A549 (cell line): ENCODE results near the gene PDLIM1. TPM values are rescaled to one million over a fixed set of nuclear protein-coding genes. Genes with fewer than 3 reads are reported as not detected.
A peak's percentile ranks its signal among the peaks of the same experiment; 100 is the strongest.
"Not testable (repeated sequence)": the region's sequence is repeated elsewhere in the genome, so short reads cannot be mapped to it uniquely, and the experiment has no call there.

ENCODE experiments used
- ATAC-seq, 2 experiments: fragments of 200-7000 bp in 1 of 2; fragments of >200 bp in 1 of 2; cut with Nextera tagmentation in 1 of 2; cut with Tn5 transposase in 1 of 2; 3 replicates each; pipeline versions ENCODE4 v1.8.0 to v1.9.1; 2018 to 2020; ENCODE audit warnings: mild to moderate bottlenecking in 1 of 2, moderate library complexity in 1 of 2
- CTCF ChIA-PET: fragments of 300-600 bp; sonication (Branson Sonifier 250); formaldehyde crosslinking; extraction: SDS; loops from one replicate; lab custom pipeline; 2021; ENCODE audit warnings: antibody characterized with exemption, inconsistent platforms; lab: Yijun Ruan, JAX
- POLR2A ChIA-PET: fragments of 350-600 bp; formaldehyde crosslinking; extraction: SDS; loops from one replicate; lab custom pipeline; 2021; ENCODE audit warnings: antibody characterized with exemption, inconsistent platforms; lab: Yijun Ruan, JAX
- DNase-seq, 2 experiments: peaks; one replicate each; pipeline versions ENCODE4 v3.0.0 to v3.0.0-alpha.2; 2011 to 2016; ENCODE audit warnings: low read depth in 1 of 2, low spot score in 1 of 2
- FAIRE-seq: peaks from 2 replicates; lab custom pipeline; 2011; peaks lifted over from hg19 to GRCh38; lab: Jason Lieb, UNC
- H3K27ac ChIP-seq, 2 experiments: fragments of >200 bp; sonication (Bioruptor Twin); formaldehyde crosslinking; 3 replicates each; pipeline ENCODE4 v1.5.1; 2016 to 2017
- H3K4me1 ChIP-seq: fragments of >200 bp; sonication (Bioruptor Twin); formaldehyde crosslinking; 3 replicates; pipeline ENCODE4 v1.6.1; 2016
- H3K4me2 ChIP-seq: fragments of >200 bp; sonication (Bioruptor Twin); formaldehyde crosslinking; 3 replicates; pipeline ENCODE4 v1.6.1; 2016
- H3K4me3 ChIP-seq: fragments of >200 bp; sonication (Bioruptor Twin); formaldehyde crosslinking; 3 replicates; pipeline ENCODE4 v1.5.1; 2016
- H3K9me3 ChIP-seq: fragments of >200 bp; sonication (Bioruptor Twin); formaldehyde crosslinking; 3 replicates; pipeline ENCODE4 v1.6.1; 2016
- ATOH8 ChIP-seq: fragments of 250-450 bp; sonication (Bioruptor Pico); IDR thresholded peaks from 2 replicates; pipeline ENCODE4 v1.5.0; 2020; ENCODE audit warnings: low read depth, mild to moderate bottlenecking, moderate library complexity
- BHLHE40 ChIP-seq: IDR thresholded peaks from 2 replicates; pipeline ENCODE4 v1.6.1; 2012; ENCODE audit warnings: low read depth, low read length, inconsistent platforms
- CBX2 ChIP-seq: fragments of 200-600 bp; sonication (generic); IDR thresholded peaks from 2 replicates; pipeline ENCODE4 v1.6.1; 2016; ENCODE audit warnings: low read depth, mild to moderate bottlenecking, borderline replicate concordance
- CEBPB ChIP-seq, 2 experiments: fragments of >200 bp in 1 of 2; sonication (Bioruptor Twin) in 1 of 2; formaldehyde crosslinking in 1 of 2; IDR thresholded peaks; 2 replicates each; pipeline ENCODE4 v1.6.1; 2012 to 2016
- CTCF ChIP-seq: fragments of >200 bp; sonication (Bioruptor Twin); formaldehyde crosslinking; IDR thresholded peaks from 3 replicates; pipeline ENCODE4 v1.5.1; 2016
- EHF ChIP-seq: fragments of 250-450 bp; sonication (Bioruptor Pico); IDR thresholded peaks from 2 replicates; pipeline ENCODE4 v1.5.0; 2020; ENCODE audit warnings: mild to moderate bottlenecking
- FOXS1 ChIP-seq: fragments of 250-450 bp; sonication (Bioruptor Pico); IDR thresholded peaks from 2 replicates; pipeline ENCODE4 v1.5.0; 2020; ENCODE audit warnings: mild to moderate bottlenecking, moderate library complexity
- HMGXB4 ChIP-seq: fragments of 250-450 bp; sonication (Bioruptor Pico); IDR thresholded peaks from 2 replicates; pipeline ENCODE4 v1.5.0; 2021; ENCODE audit warnings: mild to moderate bottlenecking, moderate library complexity, borderline replicate concordance
- HOXA7 ChIP-seq: fragments of 250-450 bp; sonication (Bioruptor Pico); IDR thresholded peaks from 2 replicates; pipeline ENCODE4 v1.5.0; 2020; ENCODE audit warnings: mild to moderate bottlenecking, moderate library complexity
- HOXB13 ChIP-seq: fragments of 250-450 bp; sonication (Bioruptor Pico); IDR thresholded peaks from 2 replicates; pipeline ENCODE4 v1.5.0; 2020; ENCODE audit warnings: low read depth, mild to moderate bottlenecking, moderate library complexity
- MAFK ChIP-seq: fragments of 450-650 bp; IDR thresholded peaks from 2 replicates; pipeline ENCODE4 v1.6.1; 2014; ENCODE audit not compliant: partially characterized antibody
- NPAS2 ChIP-seq: fragments of 250-450 bp; sonication (Bioruptor Pico); IDR thresholded peaks from 2 replicates; pipeline ENCODE4 v1.8.0; 2022; ENCODE audit warnings: mild to moderate bottlenecking, moderate library complexity, borderline replicate concordance
- POLR2AphosphoS2 ChIP-seq: conservative IDR thresholded peaks from 2 replicates; pipeline ENCODE4 v1.6.1; 2012; ENCODE audit warnings: low read length, improper control_type of control experiment, inconsistent platforms
- RARB ChIP-seq: fragments of 250-450 bp; sonication (Bioruptor Pico); IDR thresholded peaks from 2 replicates; pipeline ENCODE4 v1.8.0; 2021; ENCODE audit warnings: mild to moderate bottlenecking, moderate library complexity
- RFX5 ChIP-seq: fragments of 450-650 bp; IDR thresholded peaks from 2 replicates; pipeline ENCODE4 v1.7.1; 2014; ENCODE audit warnings: antibody characterized with exemption, mild to moderate bottlenecking, moderate library complexity
- RNF2 ChIP-seq: fragments of 200-600 bp; sonication (generic); IDR thresholded peaks from 2 replicates; pipeline ENCODE4 v1.6.1; 2016; ENCODE audit warnings: low read depth, mild to moderate bottlenecking, antibody characterized with exemption, moderate library complexity, borderline replicate concordance
- SREBF2 ChIP-seq: fragments of 450-650 bp; IDR thresholded peaks from 2 replicates; pipeline ENCODE4 v1.6.1; 2014; ENCODE audit warnings: mild to moderate bottlenecking, moderate library complexity
- USF2 ChIP-seq: fragments of 450-650 bp; IDR thresholded peaks from 2 replicates; pipeline ENCODE4 v1.6.1; 2014; ENCODE audit warnings: antibody characterized with exemption
- ZSCAN20 ChIP-seq: fragments of 250-450 bp; sonication (Bioruptor Pico); IDR thresholded peaks from 2 replicates; pipeline ENCODE4 v1.8.0; 2022; ENCODE audit warnings: mild to moderate bottlenecking, moderate library complexity
- WGBS: methylation state at CpG from one replicate; pipeline ENCODE4 v1.1.6; 2017; ENCODE audit errors: missing lambda C conversion rate; 5-methylcytosine and 5-hydroxymethylcytosine counted together
- polyA plus RNA-seq, 4 experiments: library from polyadenylated mRNA; depleted of rRNA in 3 of 4; stranded (reverse); fragments of >200 nt; fragmentation: RNase III in 1 of 4; extraction: RNeasy Plus Mini Kit Qiagen cat#74134 plus additional on column Dnase treatment in 1 of 4; gene quantifications; 2 replicates in 3 of 4; 3 replicates in 1 of 4; pipeline ENCODE4 v1.2.3, GENCODE V29; 2011 to 2017

PDLIM1 gene
- polyA plus RNA-seq, 2 of the 4 experiments (the other 2 are of a cell fraction), result 92.5 to 128 TPM

- CTCF ChIA-PET, result interaction anchor here (0.7 to 4.2 kb wide), 7 partner anchors 14 to 202 kb away, joined by 3 to 16 read pairs (median 11); no protein-coding TSS in a partner anchor
- TF ChIP-seq RARB (CRISPR knock-in tag), result peak; percentile 62; the same call in 1 of the 2 replicates
- peak; percentile 18; the same call in 1 of the 2 replicates for TF ChIP-seq ATOH8
- TF ChIP-seq FOXS1 (CRISPR knock-in tag), result peak; percentile 20; the same call in 1 of the 2 replicates
- TF ChIP-seq HOXB13, result peak; percentile 52; the same call in 1 of the 2 replicates
- H3K4me3 ChIP-seq, H3K9me3 ChIP-seq, DNase-seq, FAIRE-seq: not testable (repeated sequence)
- Histone ChIP-seq H3K27ac (peak overlapping the region; percentile 93), H3K4me1 (peaks cover 36% of the 10 kb centered on the region), H3K4me2 (peak overlapping the region; percentile 70)
- WGBS, result 22% methylated on average over 14 of the region's 14 CpGs
- POLR2A ChIA-PET, result interaction anchor here (0.9 to 1.5 kb wide), 2 partner anchors 49 to 59 kb away, joined by 3 read pairs; no protein-coding TSS in a partner anchor
- ATAC-seq, result peak; percentile 74 to 84
Observed at GRCh38 chr10:95228934-95229723, 61.7 kb downstream of the PDLIM1 start.

GRCh38 chr10:95225136-95225535 lies 65.7 kb downstream of the PDLIM1 start:
- FAIRE-seq, result no peak
- Histone ChIP-seq H3K4me3 (no peak overlapping the region), H3K4me1 (peaks cover 42% of the 10 kb centered on the region)
- no peak for TF ChIP-seq HOXB13
- no peak for TF ChIP-seq HMGXB4 (CRISPR knock-in tag)
- TF ChIP-seq EHF (CRISPR knock-in tag), result no peak
- TF ChIP-seq RARB (CRISPR knock-in tag), result no peak
- TF ChIP-seq POLR2AphosphoS2, result no peak
- no peak for TF ChIP-seq RNF2
- TF ChIP-seq CTCF, result no peak
- no peak for TF ChIP-seq NPAS2 (CRISPR knock-in tag)
- TF ChIP-seq CEBPB (IDR thresholded peaks at IDR 0.05), result no peak
- TF ChIP-seq ZSCAN20 (CRISPR knock-in tag), result no peak
- TF ChIP-seq BHLHE40, result no peak
- TF ChIP-seq HOXA7 (CRISPR knock-in tag), result no peak
- no peak for TF ChIP-seq CBX2
- no peak for TF ChIP-seq USF2
- no peak for TF ChIP-seq SREBF2
- no peak for TF ChIP-seq MAFK
- TF ChIP-seq RFX5, result no peak
- TF ChIP-seq, all 56 proteins: peak for 0
- ATAC-seq (no peak), DNase-seq (no peak)
- WGBS, result 49% methylated on average over 2 of the region's 2 CpGs
- Histone ChIP-seq H3K27ac (peak overlapping the region in 1 of 2 experiments; percentile 61; a peak in 3 of 6 replicates), H3K4me2 (no peak overlapping the region), H3K9me3 (no peaks in the 10 kb centered on the region)
- POLR2A ChIA-PET, result no interaction called here
- CTCF ChIA-PET, result interaction anchor here (1.1 to 2.1 kb wide), 2 partner anchors 16 to 18 kb away, joined by 3 to 6 read pairs; no protein-coding TSS in a partner anchor
